Large intestine (tissue), 3 donors: ENCODE results near the gene FANCC. TPM values are rescaled to one million over a fixed set of nuclear protein-coding genes. Genes with fewer than 3 reads are reported as not detected.

Experiments
- DNase-seq, 2 donors: peaks; one replicate each; pipeline versions ENCODE4 v3.0.0 to v3.0.0-alpha.2; 2013
- H3K27ac ChIP-seq: one replicate; pipeline ENCODE4 v1.5.1; 2013; ENCODE audit warnings: low read length
- H3K27me3 ChIP-seq: 2 replicates; pipeline ENCODE4 v1.6.1; 2013; ENCODE audit warnings: low read length; ENCODE audit not compliant: control insufficient read depth, insufficient read depth
- H3K36me3 ChIP-seq: 2 replicates; pipeline ENCODE4 v1.6.1; 2013; ENCODE audit warnings: low read length; ENCODE audit not compliant: control insufficient read depth, insufficient read depth
- H3K4me1 ChIP-seq: one replicate; pipeline ENCODE4 v1.6.1; 2013; ENCODE audit warnings: low read length; ENCODE audit not compliant: control insufficient read depth, insufficient read depth
- H3K4me3 ChIP-seq: one replicate; pipeline ENCODE4 v1.5.1; 2013; ENCODE audit warnings: low read length
- H3K9me3 ChIP-seq: one replicate; pipeline ENCODE4 v1.6.1; 2013; ENCODE audit warnings: mild to moderate bottlenecking, low read depth, low read length, moderate library complexity; ENCODE audit not compliant: control insufficient read depth
- WGBS: methylation state at CpG from one replicate; pipeline ENCODE4 v1.1.5; 2013; ENCODE audit warnings: low lambda C conversion rate; ENCODE audit not compliant: insufficient coverage; 5-methylcytosine and 5-hydroxymethylcytosine counted together
- polyA plus RNA-seq: library from polyadenylated mRNA; unstranded; fragments of 120-200 nt; gene quantifications from one replicate; pipeline ENCODE4 v1.2.1, GENCODE V29; 2013

The FANCC gene
- polyA plus RNA-seq, 1 donor: 19.9 TPM

DNA sequence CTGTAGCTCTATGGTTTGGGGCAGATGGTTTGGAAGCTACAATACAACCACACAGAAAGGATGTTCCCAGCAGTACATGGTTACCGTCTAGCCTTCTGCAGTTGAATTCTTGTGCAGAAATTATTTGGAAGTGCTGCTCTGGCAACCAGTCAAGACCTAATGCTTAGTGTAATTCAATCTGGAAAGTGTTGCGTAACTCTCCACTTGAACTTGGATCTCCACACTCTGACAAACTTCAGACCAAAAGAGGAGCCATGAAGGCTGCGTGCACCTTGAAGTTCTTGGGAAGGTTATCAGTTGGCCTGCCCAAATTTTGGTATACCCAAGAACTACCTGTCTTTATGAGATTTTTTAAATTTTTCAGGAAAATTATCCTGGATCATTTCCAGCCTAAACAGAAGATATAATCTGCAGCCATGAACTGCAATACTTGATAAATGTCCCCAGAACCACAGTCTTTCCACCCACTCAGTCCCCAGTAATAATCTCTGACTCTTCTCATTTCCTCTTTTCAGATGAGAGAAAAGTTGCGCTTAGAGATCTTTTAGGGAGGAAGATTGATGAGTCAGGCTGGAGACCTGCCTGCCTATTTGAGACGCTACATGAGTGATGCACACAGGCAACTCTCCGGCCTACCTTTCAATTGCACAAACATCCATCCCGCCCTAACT, 159.9 kb downstream of the FANCC start:
- no peaks in the 10 kb centered on the region for H3K9me3 ChIP-seq
- peak overlapping the region; percentile 20 for H3K27ac ChIP-seq
- WGBS: 80% methylated on average over 2 of the region's 7 CpGs
- no peaks in the 10 kb centered on the region for H3K4me1 ChIP-seq
- H3K27me3 ChIP-seq: no peaks in the 10 kb centered on the region
- H3K4me3 ChIP-seq: no peak overlapping the region
- DNase-seq: peak; percentile 57 to 67
- H3K36me3 ChIP-seq: no peaks in the 10 kb centered on the region

DNA sequence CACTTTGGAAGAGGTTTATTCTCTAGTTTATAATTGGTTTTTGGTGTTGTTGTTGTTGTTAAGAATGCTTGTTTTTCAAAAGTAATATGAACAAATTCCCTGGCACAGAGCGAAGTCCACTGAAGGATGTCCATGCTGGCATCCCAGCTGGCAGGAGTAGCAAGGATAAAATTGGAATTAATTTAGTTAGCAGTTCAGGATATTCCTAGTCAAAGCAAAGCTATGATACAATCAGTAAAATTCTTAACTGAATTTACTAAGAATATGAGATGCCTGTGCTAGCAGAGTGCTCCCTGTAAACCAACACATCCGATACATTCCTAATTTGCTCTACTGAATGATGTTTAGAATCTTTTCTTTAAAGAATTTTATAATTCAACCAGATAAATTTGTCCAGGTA, 161.4 kb downstream of the FANCC start:
- H3K9me3 ChIP-seq: no peaks in the 10 kb centered on the region
- H3K27me3 ChIP-seq: no peaks in the 10 kb centered on the region
- whole genome bisulfite sequencing: 100% methylated on average over 1 of the region's 2 CpGs
- H3K27ac ChIP-seq: no peak overlapping the region
- H3K4me1 ChIP-seq: no peaks in the 10 kb centered on the region
- no peaks in the 10 kb centered on the region for H3K36me3 ChIP-seq
- H3K4me3 ChIP-seq: no peak overlapping the region
- no peak for DNase-seq

DNA sequence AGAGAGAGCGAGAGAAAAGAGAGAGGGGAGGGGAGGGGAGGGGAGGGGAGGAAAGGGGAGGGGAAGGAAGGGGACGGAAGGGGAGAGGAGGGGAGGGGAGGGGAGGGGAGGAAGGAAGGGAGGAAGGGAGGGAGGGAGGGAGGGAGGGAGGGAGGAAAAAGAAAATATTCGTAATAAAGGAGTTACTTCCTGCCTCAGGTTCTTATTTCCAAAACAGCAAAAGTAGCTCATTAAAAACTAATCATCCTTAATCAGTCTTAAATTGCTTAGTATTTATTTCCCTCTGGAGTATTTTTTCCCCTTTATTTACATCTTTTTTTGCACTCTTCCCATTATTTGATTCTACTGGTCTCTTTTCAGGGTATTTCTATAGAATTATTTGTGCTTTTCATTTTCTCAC, 162.3 kb downstream of the FANCC start:
- H3K9me3 ChIP-seq: no peaks in the 10 kb centered on the region
- no peak overlapping the region for H3K4me3 ChIP-seq
- DNase-seq: no peak
- no peaks in the 10 kb centered on the region for H3K27me3 ChIP-seq
- no peaks in the 10 kb centered on the region for H3K4me1 ChIP-seq
- no peak overlapping the region for H3K27ac ChIP-seq
- no peaks in the 10 kb centered on the region for H3K36me3 ChIP-seq
- WGBS: no CpG with 5 or more reads among the region's 3 CpGs

DNA sequence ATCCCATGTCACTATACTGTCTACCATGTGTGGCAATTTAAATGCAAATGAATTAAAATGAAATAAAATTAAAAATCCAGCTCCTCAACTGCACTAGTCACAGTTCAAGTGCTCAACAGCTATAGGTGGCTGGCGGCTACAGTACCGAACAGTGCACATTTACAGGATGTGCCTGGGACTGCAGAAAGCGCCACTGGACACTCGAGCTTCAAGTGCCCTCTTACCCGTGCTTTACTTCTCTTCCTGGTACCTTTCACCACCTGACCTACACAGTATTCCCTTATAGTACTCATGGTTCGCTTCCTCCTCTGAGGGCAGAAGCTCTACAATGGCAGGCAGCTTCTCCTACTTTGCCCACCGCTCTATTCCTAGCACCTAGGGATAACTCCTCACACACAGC, 166.6 kb downstream of the FANCC start:
- no peaks in the 10 kb centered on the region for H3K9me3 ChIP-seq

DNA sequence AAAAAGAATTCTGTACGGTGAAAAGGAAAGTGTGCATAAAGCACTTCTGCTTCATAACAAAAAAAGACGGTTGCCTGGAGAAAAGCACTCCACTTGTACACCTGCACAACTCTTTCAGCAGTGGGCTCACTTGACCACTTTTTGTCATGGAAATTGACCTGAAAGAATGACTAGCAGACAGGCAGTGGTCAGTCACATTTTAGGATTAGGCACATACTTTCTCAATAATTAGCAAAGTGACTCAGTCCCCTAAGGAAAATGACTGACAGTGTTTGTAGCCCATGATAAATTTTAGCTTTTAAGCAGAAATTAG, 169.3 kb downstream of the FANCC start:
- Histone ChIP-seq H3K9me3 (no peaks in the 10 kb centered on the region), H3K27ac (no peak overlapping the region), H3K4me1 (no peaks in the 10 kb centered on the region), H3K36me3 (no peaks in the 10 kb centered on the region), H3K4me3 (no peak overlapping the region), H3K27me3 (no peaks in the 10 kb centered on the region)
- 67% methylated on average over 1 of the region's 2 CpGs for WGBS
- no peak for DNase-seq

More for the DNA sequence above, 166.6 kb downstream of the FANCC start:
- H3K36me3 ChIP-seq: no peaks in the 10 kb centered on the region
- no peaks in the 10 kb centered on the region for H3K27me3 ChIP-seq
- 100% methylated on average over 4 of the region's 7 CpGs for WGBS
- DNase-seq: no peak
- H3K27ac ChIP-seq: no peak overlapping the region
- no peak overlapping the region for H3K4me3 ChIP-seq
- no peaks in the 10 kb centered on the region for H3K4me1 ChIP-seq

DNA sequence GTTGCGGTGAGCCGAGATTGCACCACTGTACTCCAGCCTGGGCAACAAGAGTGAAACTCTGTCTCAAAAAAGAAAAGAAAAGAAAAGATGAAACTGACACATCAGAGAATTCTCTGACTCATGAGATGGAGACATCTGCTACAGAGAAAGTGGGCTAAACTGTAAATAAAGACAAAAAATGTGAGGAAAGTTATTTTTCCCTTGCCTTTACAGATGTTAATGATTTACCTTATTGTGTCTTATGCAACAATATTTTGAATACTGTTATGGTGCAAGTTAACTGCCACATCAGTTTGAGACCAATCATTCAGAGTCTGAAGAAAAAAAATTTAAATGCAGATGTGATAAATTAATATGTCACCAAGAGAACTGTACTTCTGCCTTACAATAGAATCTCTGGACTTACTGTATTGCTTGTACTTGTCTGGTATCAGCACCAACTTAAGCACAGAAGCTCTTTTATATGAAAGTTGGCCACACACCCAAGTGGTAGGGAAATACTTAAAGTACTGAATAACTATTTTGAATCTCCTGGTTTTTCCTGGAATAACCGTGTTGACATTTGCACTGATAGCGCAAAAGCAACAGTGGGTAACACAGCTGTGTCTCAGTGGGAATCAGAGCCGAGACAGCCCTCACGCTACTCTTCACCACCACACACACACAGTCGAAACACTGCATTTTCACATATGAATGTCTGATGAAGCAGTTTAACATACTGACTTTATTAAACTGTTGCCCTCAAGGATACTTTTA, 169.9 kb downstream of the FANCC start:
- WGBS: 92% methylated on average over 2 of the region's 7 CpGs
- no peak overlapping the region for H3K27ac ChIP-seq

DNA sequence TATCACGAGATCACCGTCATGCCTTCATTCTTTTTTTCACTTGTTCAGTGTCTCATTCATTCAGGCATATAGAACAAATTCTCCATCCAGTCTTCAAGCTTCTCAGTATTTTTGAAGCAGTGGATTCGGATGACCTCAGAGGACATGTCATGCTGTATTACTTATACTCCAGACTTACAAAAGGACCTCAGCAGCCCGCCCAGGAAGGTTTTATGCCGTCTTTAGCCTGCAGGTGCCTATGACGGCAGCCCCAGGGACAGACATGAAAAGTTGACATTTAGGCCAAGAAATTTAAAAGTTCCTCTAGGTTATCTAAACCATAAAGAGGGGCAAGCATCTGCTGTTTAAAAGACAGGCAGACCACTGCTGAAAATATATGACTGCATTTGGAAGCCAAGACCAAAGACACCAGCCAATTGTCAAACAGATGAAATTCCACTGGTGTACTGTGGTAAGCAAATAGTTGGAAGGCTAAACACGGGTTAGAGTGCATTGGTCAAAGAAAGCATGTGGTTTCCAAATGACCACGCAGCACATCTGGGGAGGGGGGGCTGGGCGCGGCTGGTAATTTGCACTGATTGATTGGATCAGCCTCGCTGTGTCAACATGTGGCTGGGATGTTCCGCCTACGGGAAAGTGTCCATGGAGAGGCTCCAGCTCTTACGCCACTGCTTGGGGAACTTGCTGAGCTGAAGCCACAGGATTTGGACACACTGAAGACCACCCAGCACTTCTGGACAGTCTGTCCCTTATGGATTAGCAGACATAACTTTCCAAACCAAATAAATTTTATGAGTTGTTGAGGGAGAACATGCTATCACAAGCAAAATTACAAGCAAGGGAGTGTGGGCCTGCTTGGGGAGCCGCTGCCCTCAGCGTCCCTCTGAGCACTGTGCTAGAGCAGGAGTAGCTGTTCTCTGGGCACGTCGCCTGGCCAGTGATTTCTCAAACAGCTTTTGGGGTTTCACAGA, 173.6 kb downstream of the FANCC start:
- H3K4me3 ChIP-seq: no peak overlapping the region
- WGBS: 92% methylated on average over 2 of the region's 18 CpGs
- no peaks in the 10 kb centered on the region for H3K9me3 ChIP-seq
- no peaks in the 10 kb centered on the region for H3K27me3 ChIP-seq
- H3K4me1 ChIP-seq: no peaks in the 10 kb centered on the region
- DNase-seq: peak; percentile 72 to 76
- H3K36me3 ChIP-seq: peaks cover 3% of the 10 kb centered on the region
- peak overlapping the region; percentile 38 for H3K27ac ChIP-seq

More for the DNA sequence above, 169.9 kb downstream of the FANCC start:
- Histone ChIP-seq H3K4me1 (no peaks in the 10 kb centered on the region), H3K36me3 (no peaks in the 10 kb centered on the region), H3K4me3 (no peak overlapping the region), H3K27me3 (no peaks in the 10 kb centered on the region), H3K9me3 (no peaks in the 10 kb centered on the region)
- DNase-seq: no peak

DNA sequence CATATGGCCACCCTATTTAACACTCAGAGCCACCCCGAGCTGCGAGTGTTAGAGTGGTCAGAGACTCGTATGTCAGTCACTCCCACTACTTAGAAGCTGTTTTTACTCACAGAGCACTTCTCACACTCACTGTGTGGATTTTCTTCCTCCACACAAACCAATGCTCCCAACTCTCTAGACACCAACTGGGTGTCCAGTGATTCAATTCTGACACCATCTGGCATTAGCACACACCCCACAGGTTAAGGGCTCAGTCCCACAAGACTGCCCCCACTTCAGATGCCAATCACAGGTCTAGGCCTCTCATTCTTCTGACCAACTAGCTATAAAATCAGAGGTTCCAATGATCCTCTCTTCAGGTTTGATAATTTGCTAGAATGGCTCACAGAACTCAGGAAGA, 174.8 kb downstream of the FANCC start:
- Histone ChIP-seq H3K9me3 (no peaks in the 10 kb centered on the region), H3K27ac (no peak overlapping the region), H3K4me1 (no peaks in the 10 kb centered on the region), H3K4me3 (no peak overlapping the region), H3K27me3 (no peaks in the 10 kb centered on the region), H3K36me3 (peaks cover 6% of the 10 kb centered on the region)
- no peak for DNase-seq
- 100% methylated on average over 1 of the region's 3 CpGs for WGBS

DNA sequence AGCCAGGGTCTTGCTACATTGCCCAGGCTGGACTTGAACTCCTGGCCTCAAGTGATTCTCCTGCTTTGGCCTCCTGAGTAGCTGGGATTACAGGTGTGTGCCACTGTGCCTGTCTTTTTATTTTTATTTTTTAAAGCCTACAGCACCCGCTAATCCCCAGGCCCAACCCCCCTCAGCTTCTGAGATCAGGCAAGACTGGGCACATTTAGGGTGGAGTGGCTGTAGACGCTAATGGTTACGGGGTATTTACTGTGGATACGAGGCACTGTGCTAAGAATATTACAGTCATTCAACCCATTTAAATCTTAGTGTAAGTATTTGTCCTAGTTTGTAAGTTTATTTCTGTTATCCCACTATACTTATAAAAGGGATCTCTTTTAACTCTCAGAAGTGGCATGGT, 175.2 kb downstream of the FANCC start:
- Histone ChIP-seq H3K4me1 (no peaks in the 10 kb centered on the region), H3K27ac (no peak overlapping the region), H3K4me3 (no peak overlapping the region), H3K36me3 (peaks cover 6% of the 10 kb centered on the region), H3K9me3 (no peaks in the 10 kb centered on the region), H3K27me3 (no peaks in the 10 kb centered on the region)
- DNase-seq: no peak
- WGBS: no CpG with 5 or more reads among the region's 4 CpGs

DNA sequence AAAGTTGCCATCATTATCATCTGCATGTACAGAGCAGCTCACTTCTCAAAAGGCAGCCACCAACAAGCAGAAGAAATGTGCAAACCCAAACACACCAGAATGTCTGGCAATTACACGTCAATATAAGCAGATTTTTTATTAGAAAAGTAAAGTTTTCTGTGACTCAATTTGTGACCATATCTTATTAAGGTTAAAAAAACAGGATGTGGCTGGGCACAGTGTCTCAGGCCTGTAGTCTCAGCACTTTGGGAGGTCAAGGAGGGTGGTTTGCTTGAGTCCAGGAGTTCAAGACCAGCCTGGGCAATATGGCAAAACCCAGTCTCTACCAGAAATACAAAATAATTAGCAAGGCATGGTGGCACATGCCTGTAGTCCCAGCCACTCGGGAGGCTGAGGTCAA, 176.7 kb downstream of the FANCC start:
- WGBS: no CpG with 5 or more reads among the region's 2 CpGs
- no peaks in the 10 kb centered on the region for H3K9me3 ChIP-seq
- H3K4me3 ChIP-seq: no peak overlapping the region
- H3K36me3 ChIP-seq: peaks cover 6% of the 10 kb centered on the region
- H3K27ac ChIP-seq: no peak overlapping the region
- DNase-seq: no peak
- H3K4me1 ChIP-seq: no peaks in the 10 kb centered on the region
- no peaks in the 10 kb centered on the region for H3K27me3 ChIP-seq
